AG10803 (cell line): ENCODE results near the gene CTU2.

Experiments
- DNase-seq: peaks from one replicate; pipeline ENCODE4 v3.0.0; 2010; ENCODE audit warnings: low read depth
- H3K4me3 ChIP-seq: 2 replicates; pipeline ENCODE4 v1.5.1; 2011; ENCODE audit warnings: mild to moderate bottlenecking, low read length, control low read depth
- TF ChIP-seq, protein P1 (sequence below): conservative IDR thresholded peaks from 2 replicates; pipeline ENCODE4 v1.5.1; 2011; ENCODE audit warnings: mild to moderate bottlenecking, low read length, control low read depth, inconsistent platforms

Gene CTU2

DNA sequence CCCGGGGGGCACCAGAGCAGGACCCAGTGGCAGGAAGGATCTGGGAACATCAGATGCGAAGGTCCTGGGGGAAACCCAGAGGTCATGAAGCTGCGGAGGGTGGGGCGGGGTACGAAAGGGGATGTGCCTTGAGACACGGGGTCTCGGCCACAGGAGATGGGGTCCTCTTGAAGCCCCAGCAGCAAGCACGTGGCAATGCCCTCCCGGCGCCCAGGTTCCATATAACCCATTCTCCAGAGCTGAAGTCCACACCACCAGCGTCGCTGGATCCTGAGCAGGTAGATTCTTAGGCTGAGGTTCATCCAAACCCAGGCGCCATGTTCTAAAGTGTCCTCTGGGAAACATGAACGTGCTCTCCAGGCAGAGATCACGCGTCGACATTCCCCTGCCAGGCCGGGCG lies 57.8 kb downstream of the CTU2 start:
- no peak for DNase-seq
- TF ChIP-seq, protein P1, sequence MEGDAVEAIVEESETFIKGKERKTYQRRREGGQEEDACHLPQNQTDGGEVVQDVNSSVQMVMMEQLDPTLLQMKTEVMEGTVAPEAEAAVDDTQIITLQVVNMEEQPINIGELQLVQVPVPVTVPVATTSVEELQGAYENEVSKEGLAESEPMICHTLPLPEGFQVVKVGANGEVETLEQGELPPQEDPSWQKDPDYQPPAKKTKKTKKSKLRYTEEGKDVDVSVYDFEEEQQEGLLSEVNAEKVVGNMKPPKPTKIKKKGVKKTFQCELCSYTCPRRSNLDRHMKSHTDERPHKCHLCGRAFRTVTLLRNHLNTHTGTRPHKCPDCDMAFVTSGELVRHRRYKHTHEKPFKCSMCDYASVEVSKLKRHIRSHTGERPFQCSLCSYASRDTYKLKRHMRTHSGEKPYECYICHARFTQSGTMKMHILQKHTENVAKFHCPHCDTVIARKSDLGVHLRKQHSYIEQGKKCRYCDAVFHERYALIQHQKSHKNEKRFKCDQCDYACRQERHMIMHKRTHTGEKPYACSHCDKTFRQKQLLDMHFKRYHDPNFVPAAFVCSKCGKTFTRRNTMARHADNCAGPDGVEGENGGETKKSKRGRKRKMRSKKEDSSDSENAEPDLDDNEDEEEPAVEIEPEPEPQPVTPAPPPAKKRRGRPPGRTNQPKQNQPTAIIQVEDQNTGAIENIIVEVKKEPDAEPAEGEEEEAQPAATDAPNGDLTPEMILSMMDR = no peak
- H3K4me3 ChIP-seq = no peak overlapping the region

DNA sequence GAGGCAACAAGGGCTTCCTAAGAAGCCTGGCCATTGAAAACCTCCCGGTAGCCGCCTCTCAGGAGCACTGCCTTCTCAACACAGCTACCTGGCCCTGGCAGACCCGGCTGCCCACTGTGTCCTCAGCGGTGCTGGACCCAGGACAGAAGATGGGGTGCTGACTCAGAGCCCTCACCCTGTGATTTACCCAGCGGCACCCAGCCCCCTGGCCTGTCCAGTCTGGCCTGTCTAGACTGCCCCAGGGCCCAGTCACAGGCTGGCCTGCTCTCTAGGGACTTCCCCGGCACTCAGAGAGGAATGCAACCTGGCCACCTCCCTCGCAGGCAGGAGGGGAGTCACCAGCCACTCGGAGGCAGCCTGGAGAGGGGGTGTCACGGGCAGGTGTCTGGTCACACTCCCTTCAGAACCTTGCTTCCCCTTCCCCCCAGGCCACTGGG lies 58.6 kb downstream of the CTU2 start:
- TF ChIP-seq, protein P1 = no peak
- H3K4me3 ChIP-seq = no peak overlapping the region
- DNase-seq = no peak
